ENCODE results near the gene ARHGAP30.

Gene ARHGAP30

GRCh38 chr1:161054805-161055204 lies 14.9 kb downstream of the ARHGAP30 start:
- 0 out of 2 replicates have a peak, but pooled peaks have one; percentile 21 for TF ChIP-seq CTCF (IDR thresholded peaks at IDR 0.05; ENCODE audit: borderline replicate concordance, insufficient read depth, low read depth, low read length)
- H3K4me3 ChIP-seq (ENCODE audit: low read depth, low read length) = no peak overlapping the region

- no peak for TF ChIP-seq CTCF (IDR thresholded peaks at IDR 0.05; ENCODE audit: borderline replicate concordance, insufficient read depth, low read depth, low read length)
- H3K4me3 ChIP-seq (ENCODE audit: low read depth, low read length) = no peak overlapping the region
Observed at GRCh38 chr1:161054232-161054631, 15.5 kb downstream of the ARHGAP30 start.

- H3K4me3 ChIP-seq (ENCODE audit: low read depth, low read length) = no peak overlapping the region
- no peak for TF ChIP-seq CTCF (IDR thresholded peaks at IDR 0.05; ENCODE audit: borderline replicate concordance, insufficient read depth, low read depth, low read length)
Observed at GRCh38 chr1:161052899-161053298, 16.8 kb downstream of the ARHGAP30 start.

- TF ChIP-seq CTCF (IDR thresholded peaks at IDR 0.05; ENCODE audit: borderline replicate concordance, insufficient read depth, low read depth, low read length) = no peak
- no peak overlapping the region for H3K4me3 ChIP-seq (ENCODE audit: low read depth, low read length)
Observed at GRCh38 chr1:161051219-161051618, 18.5 kb downstream of the ARHGAP30 start.

- H3K4me3 ChIP-seq (ENCODE audit: low read depth, low read length) = no peak overlapping the region
- no peak for TF ChIP-seq CTCF (IDR thresholded peaks at IDR 0.05; ENCODE audit: borderline replicate concordance, insufficient read depth, low read depth, low read length)
Observed at GRCh38 chr1:161048949-161049722, 20.6 kb downstream of the ARHGAP30 start.

GRCh38 chr1:161047436-161048420 lies 22.0 kb downstream of the ARHGAP30 start:
- TF ChIP-seq CTCF (IDR thresholded peaks at IDR 0.05; ENCODE audit: borderline replicate concordance, insufficient read depth, low read depth, low read length) = no peak
- H3K4me3 ChIP-seq (ENCODE audit: low read depth, low read length) = no peak overlapping the region
